ENCODE measurements around the gene MACROH2A1.

Gene MACROH2A1

DNA sequence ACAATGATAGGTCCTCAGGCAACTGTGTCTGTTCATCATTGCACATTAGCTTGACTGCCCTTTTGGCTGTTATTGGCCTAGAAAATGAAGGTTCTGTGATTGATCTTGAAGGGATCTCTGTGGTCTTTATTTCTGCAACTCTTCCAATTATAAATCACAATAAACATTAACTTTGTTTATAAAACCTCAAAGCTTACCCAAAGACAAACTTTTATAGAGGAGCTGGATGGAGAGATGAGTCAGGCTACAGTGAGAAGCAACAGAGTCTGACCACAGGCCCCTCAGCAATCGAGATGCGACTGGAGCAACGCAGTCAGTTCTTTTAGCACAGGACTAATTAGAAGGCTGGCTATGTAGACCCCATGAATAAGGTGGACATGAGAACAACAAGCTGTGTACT, 5.3 kb downstream of the MACROH2A1 start:
- no peak for DNase-seq (ENCODE audit: insufficient read length)
- FAIRE-seq, result no peak

DNA sequence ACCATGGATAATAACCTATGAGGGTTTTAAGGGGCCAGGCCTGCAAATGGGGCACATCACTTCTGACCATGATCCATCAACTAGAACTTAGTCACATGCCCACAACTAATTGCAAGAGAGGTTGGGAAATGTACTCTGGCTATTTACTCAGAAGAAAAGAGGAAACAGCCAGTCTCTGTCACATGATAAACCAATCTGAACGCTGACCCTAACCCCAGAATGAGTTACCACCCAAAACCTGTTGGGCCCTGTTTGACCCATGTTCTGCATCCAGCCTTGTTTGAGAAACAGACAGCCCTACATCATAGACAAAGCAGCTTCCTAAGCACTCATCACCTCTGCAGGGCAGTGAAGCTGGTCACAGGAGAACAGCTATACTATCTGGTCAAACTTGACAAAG, 5.8 kb downstream of the MACROH2A1 start:
- no peak for FAIRE-seq
- TF ChIP-seq TAF1 (IDR thresholded peaks at IDR 0.05; ENCODE audit: borderline replicate concordance, low read depth, low read length), result no peak
- TF ChIP-seq POLR2AphosphoS5 (IDR thresholded peaks at IDR 0.05; ENCODE audit: low read depth, low read length), result no peak
- no peak for TF ChIP-seq POLR2A (IDR thresholded peaks at IDR 0.05; ENCODE audit: low read depth, low read length)

More for the DNA sequence above, 5.3 kb downstream of the MACROH2A1 start:
- TF ChIP-seq TAF1 (IDR thresholded peaks at IDR 0.05; ENCODE audit: borderline replicate concordance, low read depth, low read length) (no peak), POLR2A (IDR thresholded peaks at IDR 0.05; ENCODE audit: low read depth, low read length) (no peak), POLR2AphosphoS5 (IDR thresholded peaks at IDR 0.05; ENCODE audit: low read depth, low read length) (no peak)

DNA sequence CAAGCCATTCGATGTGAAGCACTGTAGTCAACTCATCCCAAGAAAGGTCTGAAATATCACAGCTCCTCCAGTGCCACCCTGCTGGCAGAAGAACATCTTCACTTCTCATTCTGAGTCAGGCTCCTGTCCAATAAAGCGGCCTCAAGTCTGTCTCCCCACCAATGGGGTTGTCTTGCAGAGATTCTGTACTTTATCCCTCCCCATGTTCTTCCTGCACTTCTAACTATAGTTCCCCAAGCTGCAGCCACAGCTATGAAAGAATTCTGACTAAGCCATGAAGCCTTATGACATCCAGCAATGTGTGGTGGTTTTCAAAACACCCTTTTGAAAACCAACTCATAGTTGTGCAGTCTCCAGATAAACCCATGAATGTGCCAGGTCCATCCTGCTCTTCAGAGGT, 6.8 kb downstream of the MACROH2A1 start:
- DNase-seq (ENCODE audit: insufficient read length) (no peak), FAIRE-seq (no peak)
- no peak for TF ChIP-seq TAF1 (IDR thresholded peaks at IDR 0.05; ENCODE audit: borderline replicate concordance, low read depth, low read length)
- TF ChIP-seq POLR2A (IDR thresholded peaks at IDR 0.05; ENCODE audit: low read depth, low read length), result no peak
- TF ChIP-seq POLR2AphosphoS5 (IDR thresholded peaks at IDR 0.05; ENCODE audit: low read depth, low read length), result no peak

More for the DNA sequence above, 5.8 kb downstream of the MACROH2A1 start:
- DNase-seq (ENCODE audit: insufficient read length), result no peak

DNA sequence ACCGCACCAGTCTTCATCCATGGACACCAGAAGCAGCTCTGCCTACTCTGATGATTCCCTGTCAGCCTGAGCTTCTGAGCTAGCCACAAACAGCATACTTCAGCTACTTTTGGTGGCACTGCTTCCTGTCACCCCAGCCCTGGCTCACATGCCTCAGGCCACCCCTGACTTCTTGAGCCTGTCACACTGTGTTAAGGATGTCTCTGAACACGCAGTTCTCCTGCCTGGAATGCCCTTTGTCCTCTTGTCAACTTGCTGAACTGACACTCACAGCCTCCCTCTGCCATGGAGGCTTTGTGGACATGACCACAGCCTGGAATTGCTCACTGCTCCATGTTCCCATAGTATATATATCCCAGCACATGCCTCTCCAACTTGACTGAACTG, 7.2 kb downstream of the MACROH2A1 start:
- DNase-seq (ENCODE audit: insufficient read length), result no peak
- FAIRE-seq, result no peak

GRCh38 chr5:135391116-135391868, 7.7 kb downstream of the MACROH2A1 start:
- DNase-seq (ENCODE audit: insufficient read length) (no peak), FAIRE-seq (no peak)
- TF ChIP-seq POLR2A (IDR thresholded peaks at IDR 0.05; ENCODE audit: low read depth, low read length) (no peak), POLR2AphosphoS5 (IDR thresholded peaks at IDR 0.05; ENCODE audit: low read depth, low read length) (no peak), TAF1 (IDR thresholded peaks at IDR 0.05; ENCODE audit: borderline replicate concordance, low read depth, low read length) (no peak)

More for the DNA sequence above, 7.2 kb downstream of the MACROH2A1 start:
- TF ChIP-seq POLR2A (IDR thresholded peaks at IDR 0.05; ENCODE audit: low read depth, low read length) (no peak), POLR2AphosphoS5 (IDR thresholded peaks at IDR 0.05; ENCODE audit: low read depth, low read length) (no peak), TAF1 (IDR thresholded peaks at IDR 0.05; ENCODE audit: borderline replicate concordance, low read depth, low read length) (no peak)

- FAIRE-seq (no peak), DNase-seq (ENCODE audit: insufficient read length) (no peak)
- TF ChIP-seq TAF1 (IDR thresholded peaks at IDR 0.05; ENCODE audit: borderline replicate concordance, low read depth, low read length) (no peak), POLR2AphosphoS5 (IDR thresholded peaks at IDR 0.05; ENCODE audit: low read depth, low read length) (no peak), POLR2A (IDR thresholded peaks at IDR 0.05; ENCODE audit: low read depth, low read length) (no peak)
Measured at GRCh38 chr5:135388860-135389435, 10.1 kb downstream of the MACROH2A1 start.

DNA sequence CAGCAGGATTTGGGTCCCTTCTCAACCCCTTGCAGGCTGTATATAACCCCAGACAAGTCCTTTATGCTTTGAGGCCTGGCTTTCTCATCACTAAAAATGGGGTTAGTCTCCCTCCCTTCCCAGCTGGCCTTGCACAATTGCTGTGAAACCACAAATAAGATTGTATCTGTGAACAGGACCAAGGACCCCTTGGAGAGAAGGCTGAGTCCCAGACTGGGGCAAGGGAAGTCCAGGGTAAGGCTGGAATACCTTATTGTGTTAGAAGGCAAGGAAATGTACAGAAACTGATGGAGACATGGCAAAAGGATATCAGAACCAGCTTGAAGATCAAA, 11.4 kb downstream of the MACROH2A1 start:
- no peak for DNase-seq (ENCODE audit: insufficient read length)
- TF ChIP-seq POLR2AphosphoS5 (IDR thresholded peaks at IDR 0.05; ENCODE audit: low read depth, low read length), result no peak
- TF ChIP-seq POLR2A (IDR thresholded peaks at IDR 0.05; ENCODE audit: low read depth, low read length), result no peak
- no peak for TF ChIP-seq TAF1 (IDR thresholded peaks at IDR 0.05; ENCODE audit: borderline replicate concordance, low read depth, low read length)
- FAIRE-seq, result no peak

- FAIRE-seq (no peak), DNase-seq (ENCODE audit: insufficient read length) (no peak)
- TF ChIP-seq TAF1 (IDR thresholded peaks at IDR 0.05; ENCODE audit: borderline replicate concordance, low read depth, low read length) (no peak), POLR2AphosphoS5 (IDR thresholded peaks at IDR 0.05; ENCODE audit: low read depth, low read length) (no peak), POLR2A (IDR thresholded peaks at IDR 0.05; ENCODE audit: low read depth, low read length) (no peak)
Measured at GRCh38 chr5:135386886-135387628, 12.0 kb downstream of the MACROH2A1 start.

- DNase-seq (ENCODE audit: insufficient read length) (no peak), FAIRE-seq (no peak)
- TF ChIP-seq POLR2AphosphoS5 (IDR thresholded peaks at IDR 0.05; ENCODE audit: low read depth, low read length), result no peak
- no peak for TF ChIP-seq TAF1 (IDR thresholded peaks at IDR 0.05; ENCODE audit: borderline replicate concordance, low read depth, low read length)
- TF ChIP-seq POLR2A (IDR thresholded peaks at IDR 0.05; ENCODE audit: low read depth, low read length), result 0 out of 2 replicates have a peak, but pooled peaks have one; percentile 6
Measured at GRCh38 chr5:135386096-135386495, 12.9 kb downstream of the MACROH2A1 start.

- TF ChIP-seq POLR2A (IDR thresholded peaks at IDR 0.05; ENCODE audit: low read depth, low read length), result no peak
- no peak for TF ChIP-seq TAF1 (IDR thresholded peaks at IDR 0.05; ENCODE audit: borderline replicate concordance, low read depth, low read length)
- no peak for TF ChIP-seq POLR2AphosphoS5 (IDR thresholded peaks at IDR 0.05; ENCODE audit: low read depth, low read length)
Measured at GRCh38 chr5:135385576-135385975, 13.5 kb downstream of the MACROH2A1 start.

DNA sequence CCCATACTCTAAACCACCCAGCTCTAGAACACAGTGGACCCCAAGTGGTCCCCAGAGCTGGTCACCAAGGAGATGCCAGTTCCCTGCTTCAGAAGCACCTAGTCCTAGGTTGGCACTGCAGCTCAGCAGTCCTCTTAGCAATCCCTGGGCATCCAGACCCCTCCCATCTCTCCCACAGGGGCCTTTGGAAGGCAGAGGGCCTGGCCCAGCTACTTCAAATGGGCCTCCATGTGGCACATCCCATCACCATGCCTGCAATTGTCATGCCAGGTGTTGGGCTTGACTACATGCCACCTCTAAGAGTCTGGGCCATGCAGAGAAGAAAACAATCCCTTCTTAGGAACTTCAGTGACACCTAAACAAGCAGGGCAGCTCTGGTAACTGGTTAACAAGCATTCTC, 14.1 kb downstream of the MACROH2A1 start:
- no peak for DNase-seq (ENCODE audit: insufficient read length)
- TF ChIP-seq TAF1 (IDR thresholded peaks at IDR 0.05; ENCODE audit: borderline replicate concordance, low read depth, low read length) (no peak), POLR2AphosphoS5 (IDR thresholded peaks at IDR 0.05; ENCODE audit: low read depth, low read length) (no peak), POLR2A (IDR thresholded peaks at IDR 0.05; ENCODE audit: low read depth, low read length) (no peak)
- no peak for FAIRE-seq

More at GRCh38 chr5:135385576-135385975, 13.5 kb downstream of the MACROH2A1 start:
- FAIRE-seq (no peak), DNase-seq (ENCODE audit: insufficient read length) (no peak)
